NK-92 (cell line): Measurements from ENCODE around the gene UBE2F.

ENCODE experiments used
- DNase-seq: peaks from one replicate; lab custom pipeline; 2025; ENCODE audit not compliant: unreplicated experiment; lab: John Stamatoyannopoulos, UW

Gene UBE2F

GRCh38 chr2:238069021-238069709 lies 102.4 kb downstream of the UBE2F start:
- DNase-seq = no peak

GRCh38 chr2:238069877-238070276 lies 103.1 kb downstream of the UBE2F start:
- DNase-seq = no peak

GRCh38 chr2:238075397-238075796 lies 108.6 kb downstream of the UBE2F start:
- no peak for DNase-seq

- DNase-seq = no peak
These were observed 110.5 kb downstream of the UBE2F start for GRCh38 chr2:238077292-238077691.

- no peak for DNase-seq
These were observed 113.1 kb downstream of the UBE2F start for GRCh38 chr2:238079874-238080327.

GRCh38 chr2:238080518-238080917 lies 113.7 kb downstream of the UBE2F start:
- no peak for DNase-seq

GRCh38 chr2:238081150-238081549 lies 114.3 kb downstream of the UBE2F start:
- DNase-seq = no peak

- no peak for DNase-seq
These were observed 114.7 kb downstream of the UBE2F start for GRCh38 chr2:238081561-238081960.

GRCh38 chr2:238082151-238082550 lies 115.3 kb downstream of the UBE2F start:
- no peak for DNase-seq

- no peak for DNase-seq
These were observed 116.0 kb downstream of the UBE2F start for GRCh38 chr2:238082827-238083226.

- no peak for DNase-seq
These were observed 117.1 kb downstream of the UBE2F start for GRCh38 chr2:238083919-238084318.

GRCh38 chr2:238084761-238085160 lies 117.9 kb downstream of the UBE2F start:
- no peak for DNase-seq

GRCh38 chr2:238085899-238086298 lies 119.1 kb downstream of the UBE2F start:
- DNase-seq = no peak

GRCh38 chr2:238087211-238087610 lies 120.4 kb downstream of the UBE2F start:
- DNase-seq = no peak

- DNase-seq = no peak
These were observed 124.1 kb downstream of the UBE2F start for GRCh38 chr2:238090887-238091286.

- no peak for DNase-seq
These were observed 124.7 kb downstream of the UBE2F start for GRCh38 chr2:238091436-238092060.
